ENCODE measurements around the gene AGO3.
A peak's percentile ranks its signal among the peaks of the same experiment; 100 is the strongest.
"Not testable (repeated sequence)": the region's sequence is repeated elsewhere in the genome, so short reads cannot be mapped to it uniquely, and the experiment has no call there.

Gene AGO3

DNA sequence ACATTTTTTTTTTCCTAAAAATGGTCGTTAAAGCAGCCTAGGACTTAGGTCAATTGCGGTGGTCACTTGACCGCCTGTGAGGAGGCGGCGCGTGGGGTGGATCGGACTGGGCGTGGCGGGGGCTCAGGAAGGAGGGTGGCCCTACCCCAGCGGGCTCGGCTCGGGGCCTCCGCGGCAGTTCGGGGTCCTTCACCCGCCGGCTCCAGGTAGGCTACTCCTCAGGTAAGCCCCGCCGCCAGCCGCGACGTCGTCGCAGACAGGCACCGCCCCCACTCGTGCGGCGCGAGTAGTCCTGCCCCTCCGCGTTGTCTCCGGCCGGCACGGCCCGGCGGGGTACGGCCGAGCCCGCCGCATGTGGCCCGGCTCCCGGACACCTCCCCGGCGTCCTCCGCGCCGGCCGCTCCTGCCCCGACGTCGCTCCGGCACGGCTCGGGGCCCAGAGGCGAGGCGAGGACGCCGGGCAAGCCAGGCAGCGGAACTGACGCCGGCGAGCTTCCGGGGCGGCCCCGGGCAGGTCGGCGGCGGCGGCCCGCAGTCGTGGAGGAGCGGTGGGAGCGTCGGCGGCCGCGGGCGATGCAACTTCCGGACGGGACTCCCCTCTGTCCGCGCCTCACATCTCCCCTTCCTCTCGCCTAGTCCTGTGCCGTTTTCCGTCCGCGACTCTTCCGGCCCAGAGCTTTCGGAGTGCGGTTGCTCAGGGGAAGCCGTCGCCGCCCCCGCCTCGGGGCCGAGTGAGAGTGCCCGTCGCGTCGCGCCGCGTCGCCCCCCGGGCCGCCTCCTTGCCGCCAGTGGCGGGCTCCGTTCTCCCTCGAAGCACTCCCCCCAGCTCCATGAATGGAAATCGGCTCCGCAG, at the start of gene AGO3:
Gene AGO3, plus strand, starts transcription at position 513 of the 853 bp plus-strand sequence. Its CDS starts 322 bp downstream, at position 835.
- DNase-seq: peak; percentile 80

DNA sequence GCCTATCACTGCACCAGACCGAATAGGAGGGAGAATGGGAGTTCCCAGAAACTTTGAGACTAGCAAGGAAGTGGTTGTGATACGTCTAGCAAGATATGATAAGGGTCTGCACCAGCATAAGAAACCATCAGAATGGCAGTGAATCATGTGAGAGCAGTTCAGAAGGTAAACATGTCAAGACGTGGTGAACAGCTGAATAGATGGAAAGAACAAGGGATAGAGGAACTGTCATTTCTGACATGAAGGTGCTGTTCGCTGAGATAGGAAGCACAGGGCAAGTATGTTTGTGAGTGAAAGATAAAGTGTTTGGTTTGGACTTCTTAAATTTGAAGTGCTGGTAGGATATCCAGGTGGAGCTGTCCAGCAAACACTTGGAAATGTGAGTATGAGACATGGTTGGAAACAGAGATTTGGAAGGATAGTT, 49.0 kb upstream of the AGO3 start:
- DNase-seq: no peak

DNA sequence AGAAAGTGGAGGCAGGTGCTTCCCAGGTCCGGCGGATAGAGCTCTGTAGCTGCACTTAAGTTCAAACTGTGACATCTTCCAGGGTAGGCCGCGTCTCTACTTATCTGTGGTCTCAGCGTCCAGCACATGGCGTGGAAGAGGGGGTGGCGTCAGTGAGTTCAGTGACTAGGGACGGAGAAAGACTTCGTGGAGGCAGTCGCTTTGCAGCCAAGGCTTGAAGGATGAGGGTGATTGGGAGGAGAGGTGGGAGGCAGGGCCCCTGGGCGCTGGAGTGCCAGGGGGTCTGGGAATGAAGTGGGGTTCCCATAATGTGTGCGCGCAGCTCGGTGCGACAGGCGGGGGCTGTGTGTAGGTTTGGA, 48.3 kb upstream of the AGO3 start:
- no peak for DNase-seq

DNA sequence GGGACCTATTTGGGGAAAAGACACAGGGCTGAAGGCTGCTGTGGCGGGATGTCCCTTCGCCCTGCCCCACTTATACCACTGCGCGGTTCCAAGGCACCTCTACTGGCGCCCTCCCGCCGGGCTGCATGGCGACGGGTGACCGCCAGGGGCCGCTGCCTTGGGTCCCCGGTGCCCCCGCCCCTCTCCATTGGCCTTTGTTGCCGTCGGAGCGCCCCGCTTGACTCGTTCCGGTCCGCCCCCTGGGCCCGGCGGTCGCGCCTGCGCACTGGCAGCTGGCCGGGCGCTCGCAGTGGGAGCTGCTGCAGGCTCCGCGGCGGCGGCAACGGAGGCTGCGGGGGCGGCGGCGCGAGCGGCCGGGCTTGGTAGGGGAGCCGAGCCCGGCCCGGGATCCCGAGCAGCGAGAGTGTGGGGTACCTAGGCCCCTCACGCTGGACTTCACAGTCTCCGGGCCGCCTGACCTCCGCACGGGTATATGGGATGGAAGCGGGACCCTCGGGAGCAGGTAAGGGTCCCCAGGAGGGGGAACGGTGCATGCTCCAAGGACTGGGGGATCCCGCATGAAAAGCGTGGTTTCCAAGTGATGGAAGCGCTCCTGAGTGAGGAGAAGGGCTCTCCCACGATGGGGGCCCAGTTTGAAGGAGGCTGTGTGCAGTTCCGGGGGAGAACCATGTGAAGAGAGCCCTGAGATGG, 47.8 kb upstream of the AGO3 start, which contains the start of gene AGO1:
Gene AGO1, plus strand, starts transcription at position 265 of the 690 bp plus-strand sequence. Its CDS starts 213 bp downstream, at position 478.
- DNase-seq: peak; percentile 67

DNA sequence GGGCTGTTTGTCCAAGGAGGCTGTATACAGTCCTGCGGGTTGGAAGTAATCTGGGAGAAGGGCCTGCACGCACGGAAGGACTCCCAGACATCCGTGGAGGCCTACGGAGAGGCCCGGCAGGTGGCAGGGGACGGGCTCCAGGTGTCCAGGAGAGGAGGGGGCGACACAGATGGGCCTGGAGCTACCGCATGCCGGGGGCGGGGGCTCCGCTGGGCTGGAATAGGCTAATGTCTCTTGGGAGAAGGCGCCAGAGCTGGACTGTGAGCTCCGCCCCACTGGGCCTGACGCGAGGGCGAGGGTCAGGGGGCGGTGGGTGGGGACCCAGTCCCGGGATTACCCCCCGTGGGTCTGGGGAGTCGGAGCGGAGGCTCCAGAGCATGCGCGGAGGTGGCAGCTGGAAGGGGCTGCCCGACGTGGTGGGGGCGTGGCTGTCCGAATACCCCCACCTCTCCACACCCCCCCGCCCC, 47.2 kb upstream of the AGO3 start:
- no peak for DNase-seq

DNA sequence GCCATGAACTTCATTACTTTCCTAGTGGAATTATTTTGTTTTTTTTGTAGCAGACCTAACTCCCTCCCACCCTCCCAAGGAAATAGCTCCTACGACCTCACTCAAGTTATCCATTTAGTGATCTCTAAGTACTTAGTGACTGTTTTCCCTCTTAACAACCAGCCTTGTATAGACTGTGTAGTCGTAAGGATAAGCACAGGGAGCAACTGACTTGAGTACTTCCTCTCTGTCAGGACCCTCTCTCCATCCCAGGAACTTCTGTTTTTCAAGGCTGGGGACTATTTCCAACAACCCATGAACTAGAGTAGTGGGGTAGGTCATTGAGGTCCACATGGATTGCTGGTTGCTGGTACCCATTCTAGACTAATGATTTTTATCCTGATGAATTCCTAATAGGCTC, 46.0 kb upstream of the AGO3 start:
- no peak for DNase-seq

DNA sequence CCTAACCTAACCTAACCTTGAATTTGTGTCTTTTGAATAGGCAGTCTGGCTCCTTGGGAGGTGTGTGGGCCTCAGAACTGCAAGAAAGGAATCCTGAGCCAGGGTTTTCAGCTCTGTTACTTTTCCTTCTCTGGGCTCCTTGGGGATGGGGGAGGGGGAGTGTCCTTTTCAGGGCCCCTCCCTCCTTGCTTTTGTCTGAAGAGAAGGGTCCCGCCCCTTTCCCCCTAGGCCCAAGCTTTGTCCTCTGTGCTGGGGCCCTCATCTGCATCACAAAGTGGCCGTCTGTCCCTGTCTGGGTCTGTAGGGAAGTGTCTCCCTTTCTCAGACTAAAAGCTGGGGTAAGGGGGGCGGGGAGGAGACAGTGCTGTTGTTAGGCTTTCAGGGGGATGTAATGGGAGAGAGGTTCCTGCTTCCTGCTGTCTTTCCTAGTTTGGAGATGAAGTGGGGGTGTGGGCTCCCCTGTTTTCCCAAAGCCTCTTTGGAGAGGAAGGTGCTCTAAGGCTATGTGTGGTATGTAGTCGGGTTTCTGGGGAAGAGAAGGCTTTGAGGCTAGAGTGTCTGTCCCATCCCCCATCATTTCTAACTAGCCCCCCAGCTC, 44.8 kb upstream of the AGO3 start:
- DNase-seq: no peak

DNA sequence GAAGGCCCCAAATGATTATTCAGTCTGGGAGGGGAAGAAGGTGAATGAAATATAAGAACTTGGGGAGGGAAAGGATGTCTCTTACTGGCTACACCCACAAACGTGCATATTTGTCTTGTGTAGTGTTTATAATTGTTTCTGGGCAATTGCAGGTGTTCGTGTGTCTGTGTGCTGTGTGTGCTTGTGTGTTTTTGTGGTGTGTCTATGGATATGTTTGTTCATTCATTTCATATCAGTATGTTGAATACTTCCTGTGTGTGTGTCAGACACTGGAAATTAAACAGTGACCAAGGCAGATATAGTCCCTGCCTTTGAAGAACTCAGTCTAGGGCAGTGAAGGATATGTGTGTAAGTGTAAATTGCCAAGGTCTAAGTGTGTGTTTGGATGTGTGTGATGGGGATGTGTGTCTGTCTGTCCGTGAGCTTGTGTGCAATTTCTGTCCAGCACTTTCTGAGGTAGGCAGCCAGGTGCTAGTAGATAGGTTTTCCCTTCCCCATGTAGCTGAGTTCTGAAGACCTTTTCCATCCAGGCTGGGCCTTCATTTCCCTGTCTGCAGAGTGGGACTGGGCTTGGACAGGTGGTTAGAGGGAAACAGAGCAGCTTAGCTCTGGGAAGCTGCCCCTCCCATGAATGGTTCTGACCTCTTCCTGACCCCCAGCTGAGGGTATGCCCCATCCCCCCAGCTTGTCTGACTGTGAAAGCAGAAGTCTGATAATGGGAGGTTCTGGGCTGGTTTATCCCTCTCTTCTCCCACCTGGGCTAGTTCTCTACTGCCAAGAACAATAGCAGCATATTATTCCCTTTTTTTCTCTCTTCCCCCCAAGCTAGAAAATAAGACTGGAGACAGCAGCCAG, 44.1 kb upstream of the AGO3 start:
- peak; percentile 28 for DNase-seq

DNA sequence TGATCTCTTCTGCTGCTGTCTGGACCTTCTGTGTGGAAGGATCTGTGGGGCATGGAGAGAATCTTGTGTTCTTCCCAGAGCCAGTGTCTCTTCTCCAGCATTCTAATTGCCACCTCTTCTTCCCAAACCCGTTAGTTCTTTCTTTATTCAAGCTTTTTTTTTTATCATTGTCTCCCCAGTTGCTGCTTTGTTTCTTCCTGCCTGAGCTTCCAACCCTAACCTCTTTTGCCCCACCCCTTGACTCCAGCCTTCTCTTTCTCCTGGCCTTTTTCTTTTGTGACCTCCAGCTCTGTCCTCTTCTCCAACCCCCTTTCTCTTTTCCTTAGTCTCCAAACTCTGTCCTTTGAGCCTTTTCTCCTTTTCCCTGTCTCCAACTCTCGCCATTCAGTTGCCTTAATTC, 43.4 kb upstream of the AGO3 start:
- DNase-seq: no peak

DNA sequence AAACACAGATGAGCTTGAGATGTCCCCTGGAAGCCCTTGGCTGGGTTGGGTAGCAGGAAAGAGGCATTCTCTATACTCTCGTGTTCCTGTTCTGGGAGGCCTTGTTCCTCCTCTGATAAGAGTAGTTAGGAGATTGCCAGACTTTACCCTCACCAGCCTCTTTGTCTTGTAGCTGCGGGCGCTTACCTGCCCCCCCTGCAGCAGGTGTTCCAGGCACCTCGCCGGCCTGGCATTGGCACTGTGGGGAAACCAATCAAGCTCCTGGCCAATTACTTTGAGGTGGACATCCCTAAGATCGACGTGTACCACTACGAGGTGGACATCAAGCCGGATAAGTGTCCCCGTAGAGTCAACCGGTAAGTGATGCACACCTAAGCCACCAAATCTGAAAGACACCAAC, 42.6 kb upstream of the AGO3 start:
- DNase-seq: no peak

DNA sequence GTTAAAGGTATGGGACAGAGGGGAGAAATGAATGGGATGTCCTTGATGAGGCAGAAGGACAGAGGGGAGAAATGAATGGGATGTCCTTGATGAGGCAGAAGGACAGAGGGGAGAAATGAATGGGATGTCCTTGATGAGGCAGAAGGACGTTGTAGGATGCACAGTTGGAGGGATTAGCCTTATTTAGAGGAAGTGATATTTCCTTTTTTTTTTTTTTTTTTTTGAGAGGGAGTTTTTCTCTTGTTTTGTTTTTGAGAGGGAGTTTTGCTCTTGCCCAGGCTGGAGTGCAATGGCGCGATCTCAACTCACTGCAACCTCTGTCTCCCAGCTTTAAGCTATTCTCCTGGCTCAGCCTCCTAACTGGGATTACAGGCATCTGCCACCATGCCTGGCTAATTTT, 41.9 kb upstream of the AGO3 start:
- not testable (repeated sequence) for DNase-seq

DNA sequence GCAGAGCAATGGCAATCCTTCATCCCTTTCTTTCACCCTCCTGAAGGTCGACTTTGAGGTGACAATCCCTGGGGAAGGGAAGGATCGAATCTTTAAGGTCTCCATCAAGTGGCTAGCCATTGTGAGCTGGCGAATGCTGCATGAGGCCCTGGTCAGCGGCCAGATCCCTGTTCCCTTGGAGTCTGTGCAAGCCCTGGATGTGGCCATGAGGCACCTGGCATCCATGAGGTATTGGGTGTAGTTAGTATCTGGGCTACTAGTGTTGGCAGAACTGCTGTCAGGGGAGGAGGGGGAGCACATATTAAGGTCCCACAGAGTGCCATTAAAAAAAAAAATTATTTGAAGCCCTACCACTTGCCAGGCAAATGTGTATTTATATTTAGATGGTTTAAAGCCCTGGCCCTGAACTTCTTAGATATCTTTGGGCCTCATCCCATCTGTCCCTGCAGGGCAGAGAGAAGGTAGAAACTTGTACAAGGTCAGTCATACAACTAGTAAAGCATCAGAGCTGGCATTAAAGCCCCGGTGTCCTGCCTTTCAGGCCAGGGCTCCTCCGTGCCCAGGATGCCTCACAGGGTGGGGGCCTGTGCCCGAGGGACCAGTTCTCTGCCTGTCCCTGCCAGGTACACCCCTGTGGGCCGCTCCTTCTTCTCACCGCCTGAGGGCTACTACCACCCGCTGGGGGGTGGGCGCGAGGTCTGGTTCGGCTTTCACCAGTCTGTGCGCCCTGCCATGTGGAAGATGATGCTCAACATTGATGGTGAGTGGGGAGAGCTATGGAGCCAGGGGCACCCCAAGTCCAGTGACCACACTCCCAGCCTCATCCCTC, 37.6 kb upstream of the AGO3 start:
- DNase-seq: no peak

DNA sequence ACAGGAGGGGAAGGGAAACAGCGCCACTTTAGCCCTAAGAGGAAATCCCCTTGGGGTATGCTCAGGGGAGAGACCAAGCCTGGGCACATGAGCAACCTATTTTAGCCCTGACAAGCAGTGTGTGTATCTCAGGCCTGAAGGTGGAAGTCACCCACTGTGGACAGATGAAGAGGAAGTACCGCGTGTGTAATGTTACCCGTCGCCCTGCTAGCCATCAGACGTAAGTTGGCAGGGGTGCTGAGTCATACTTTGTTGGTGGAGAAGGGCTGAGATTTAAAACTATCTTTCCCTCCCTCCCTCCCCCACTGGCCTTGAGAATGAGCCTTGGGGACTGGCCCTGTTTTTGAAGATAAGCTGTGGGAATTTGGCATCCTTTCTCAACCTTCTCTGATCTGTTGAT, 36.7 kb upstream of the AGO3 start:
- peak; percentile 56 for DNase-seq

DNA sequence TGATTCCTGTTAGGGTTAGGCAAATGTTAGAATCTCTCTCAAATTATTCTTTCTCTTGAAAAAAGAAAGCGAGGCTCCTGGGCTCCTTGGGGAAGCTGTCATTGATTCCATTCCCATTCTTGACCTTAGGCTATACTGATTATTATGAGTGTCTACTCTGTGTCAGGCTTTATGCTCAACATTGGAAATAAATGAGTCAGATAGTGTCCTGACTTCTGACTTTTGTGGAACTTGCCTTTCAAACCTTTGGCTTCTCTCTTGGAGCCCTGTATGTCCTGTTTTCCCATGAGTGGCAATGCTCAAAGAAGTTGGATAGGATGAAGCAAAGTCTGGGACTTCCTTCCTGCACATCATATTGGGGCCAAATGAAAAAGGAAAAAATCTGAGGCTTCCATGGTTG, 36.2 kb upstream of the AGO3 start:
- DNase-seq: no peak

DNA sequence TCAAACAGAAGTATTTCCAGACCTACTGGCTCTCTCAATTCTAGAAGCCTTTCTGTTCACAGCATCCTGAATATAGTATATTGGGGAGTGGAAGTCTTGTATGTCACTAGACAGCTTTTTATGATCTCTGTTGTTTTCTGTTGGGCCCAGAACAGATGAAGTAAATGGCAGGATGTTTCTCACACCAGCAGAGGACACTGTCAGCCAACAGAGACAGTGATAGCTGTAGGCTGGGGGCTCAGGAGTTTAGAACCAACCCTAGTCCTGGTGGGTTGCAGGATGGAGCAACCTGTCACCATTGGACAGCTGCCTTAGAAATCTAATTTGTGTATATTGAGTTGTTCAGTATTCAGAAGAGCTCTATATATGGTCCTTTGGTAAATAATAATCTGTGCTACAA, 31.0 kb upstream of the AGO3 start:
- DNase-seq: no peak

DNA sequence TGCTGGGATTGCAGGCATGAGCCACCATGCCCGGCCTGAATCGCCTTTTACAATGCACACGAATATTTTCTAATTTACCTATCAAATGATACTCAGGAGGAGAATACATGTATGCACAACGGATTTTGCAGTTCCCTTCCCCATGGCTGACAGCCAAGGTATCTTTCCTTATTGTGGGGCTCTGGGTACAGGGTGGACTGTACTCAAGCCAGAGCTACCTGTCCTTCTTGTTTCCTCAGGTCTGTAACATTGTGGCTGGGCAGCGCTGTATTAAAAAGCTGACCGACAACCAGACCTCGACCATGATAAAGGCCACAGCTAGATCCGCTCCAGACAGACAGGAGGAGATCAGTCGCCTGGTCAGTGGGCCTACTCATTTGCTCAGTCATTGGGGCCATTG, 29.7 kb upstream of the AGO3 start:
- no peak for DNase-seq

DNA sequence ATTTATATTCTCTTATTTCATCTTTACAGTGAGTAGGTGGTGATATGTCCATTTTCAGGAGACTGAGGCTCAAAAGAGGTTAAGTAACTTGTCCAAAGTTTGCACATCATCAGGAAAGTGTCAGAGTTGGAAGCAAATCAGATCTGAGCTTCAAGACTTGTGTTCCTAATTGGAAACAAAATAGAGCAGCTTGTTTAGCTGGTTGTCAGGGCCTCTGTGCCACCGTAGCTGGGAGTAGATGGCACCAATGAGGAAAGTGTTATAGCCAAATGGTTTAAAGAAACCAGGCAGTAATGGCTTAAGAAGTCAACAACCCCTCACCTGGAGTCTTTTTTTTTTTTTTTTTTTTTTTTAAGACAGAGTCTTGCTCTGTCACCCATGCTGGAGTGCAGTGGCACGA, 28.2 kb upstream of the AGO3 start:
- DNase-seq: no peak

DNA sequence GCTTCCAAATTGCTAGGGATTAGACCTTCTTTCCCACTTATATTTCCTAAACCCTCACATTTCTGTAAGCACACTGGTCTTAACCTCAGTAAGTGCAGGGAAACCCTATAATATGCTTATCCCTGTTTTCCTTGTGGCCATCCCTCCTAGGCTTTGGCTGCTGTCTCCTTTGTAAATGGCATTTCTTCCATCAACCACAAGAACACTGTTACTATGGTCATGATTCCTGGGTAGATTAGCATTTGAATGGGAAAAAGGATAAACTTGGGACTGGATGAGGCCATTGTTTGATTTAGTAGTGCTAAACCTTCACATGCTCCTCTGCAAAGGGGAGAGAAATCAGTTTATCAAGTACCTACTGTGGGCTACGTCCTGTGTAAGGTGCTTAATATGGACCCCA, 16.2 kb upstream of the AGO3 start:
- no peak for DNase-seq

DNA sequence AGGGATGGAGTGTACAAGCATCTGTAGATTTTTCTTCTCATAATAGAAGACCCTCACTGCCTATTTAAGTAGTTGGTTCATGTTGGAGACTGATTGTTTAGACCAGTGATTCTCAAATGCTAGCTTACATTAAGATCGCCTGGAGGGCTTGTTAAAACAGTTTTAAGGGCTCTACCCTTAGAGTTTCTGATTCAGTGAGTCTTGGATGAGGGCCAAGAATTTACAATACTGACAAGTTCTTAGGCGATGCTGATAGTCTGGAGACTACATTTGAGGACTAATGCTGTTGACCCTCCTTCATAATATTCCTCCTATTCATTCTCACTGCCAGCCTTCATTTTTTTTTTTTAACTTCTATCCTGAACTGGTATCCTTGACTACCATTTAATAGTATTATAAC, 15.2 kb upstream of the AGO3 start:
- no peak for DNase-seq

DNA sequence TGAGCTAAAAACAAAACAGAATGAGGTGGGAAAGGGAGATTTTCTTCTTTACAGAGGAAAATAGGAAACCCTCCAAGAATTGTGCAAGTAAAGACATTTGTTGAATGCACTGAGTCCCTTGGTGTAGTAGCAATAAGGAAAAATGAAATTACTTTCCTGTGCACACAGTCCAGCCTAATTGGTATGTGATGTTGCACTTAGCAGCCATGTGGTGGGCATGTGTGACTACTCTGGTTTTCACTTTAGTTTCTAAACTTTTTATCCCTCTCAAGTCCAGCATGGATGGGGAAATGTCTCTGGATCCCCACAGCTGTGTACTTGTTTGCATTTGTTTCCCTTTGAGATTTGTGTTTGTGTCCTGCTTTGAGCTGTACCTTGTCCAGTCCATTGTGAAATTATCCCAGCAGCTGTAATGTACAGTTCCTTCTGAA, 7.1 kb upstream of the AGO3 start:
- no peak for DNase-seq

DNA sequence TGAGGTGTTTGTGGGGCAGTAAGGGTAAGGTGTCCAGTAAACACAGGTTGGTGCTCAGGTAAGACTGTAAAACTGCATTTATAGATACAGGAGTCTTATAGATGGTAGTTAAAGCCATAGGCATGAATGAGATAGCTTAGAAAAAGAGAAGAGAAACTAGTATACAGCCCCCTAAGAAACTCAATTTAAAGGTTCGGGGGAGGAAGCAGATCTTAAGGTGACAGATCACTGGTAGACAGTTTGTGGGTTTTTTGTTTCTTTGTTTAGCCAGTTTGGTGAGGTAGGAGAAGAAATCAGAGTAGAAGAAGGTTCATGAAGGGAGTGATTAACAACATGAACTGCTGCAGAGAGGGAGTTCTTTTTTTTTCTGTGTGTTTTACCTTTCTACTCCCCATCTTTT, 6.1 kb upstream of the AGO3 start:
- DNase-seq: no peak

DNA sequence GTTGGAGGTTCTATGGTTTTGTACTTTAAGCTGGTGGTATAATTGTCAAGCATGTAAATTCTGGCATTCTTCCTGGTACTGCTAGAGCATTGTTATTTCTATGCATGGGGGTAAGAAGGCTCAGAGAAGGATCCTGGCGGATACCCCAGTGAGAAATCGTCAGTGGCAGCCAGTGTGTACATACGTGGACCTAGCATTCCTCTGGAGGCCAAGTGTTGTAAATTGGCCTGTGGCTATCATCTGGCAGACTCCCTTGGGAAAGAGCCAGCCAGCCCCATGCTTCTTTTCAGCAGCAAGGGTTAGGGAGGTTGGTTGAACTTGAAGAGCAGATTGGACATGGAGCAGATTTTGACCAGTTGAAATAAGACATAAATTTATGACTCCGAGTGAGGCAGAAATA, 5.2 kb upstream of the AGO3 start:
- no peak for DNase-seq

All from GF-D8 (cell line).